ACC112 (cell line): ENCODE measurements around the gene KCNN3.

ENCODE experiments used
- H2AFZ ChIP-seq: fragments of 200-600 bp; sonication (generic); one replicate; pipeline ENCODE4 v1.6.0; 2017; ENCODE audit warnings: antibody characterized with exemption, low read length; ENCODE audit not compliant: unreplicated experiment
- H3K27ac ChIP-seq: fragments of 200-600 bp; sonication (generic); 2 replicates; pipeline ENCODE4 v1.5.1; 2014; ENCODE audit warnings: low read depth, mild to moderate bottlenecking, antibody characterized with exemption, low read length, moderate library complexity
- H3K27me3 ChIP-seq: fragments of 200-600 bp; sonication (generic); 2 replicates; pipeline ENCODE4 v1.6.1; 2014; ENCODE audit warnings: mild to moderate bottlenecking, antibody characterized with exemption, low read length, moderate library complexity, mixed read lengths; ENCODE audit not compliant: insufficient read depth
- H3K36me3 ChIP-seq: fragments of 200-600 bp; sonication (generic); 2 replicates; pipeline ENCODE4 v1.6.1; 2016; ENCODE audit warnings: mild to moderate bottlenecking, antibody characterized with exemption, low read length, moderate library complexity, mixed read lengths; ENCODE audit not compliant: insufficient read depth
- H3K4me1 ChIP-seq: fragments of 200-600 bp; sonication (generic); one replicate; pipeline ENCODE4 v1.6.1; 2016; ENCODE audit warnings: low read length, mixed read lengths; ENCODE audit not compliant: insufficient read depth, unreplicated experiment, control insufficient read depth
- H3K4me3 ChIP-seq: fragments of 200-600 bp; sonication (generic); 2 replicates; pipeline ENCODE4 v1.5.1; 2014; ENCODE audit warnings: mild to moderate bottlenecking, low read depth, low read length
- H3K79me2 ChIP-seq: fragments of 200-600 bp; sonication (generic); one replicate; pipeline ENCODE4 v1.6.0; 2016; ENCODE audit warnings: low read length; ENCODE audit not compliant: control insufficient read depth, unreplicated experiment, insufficient read depth

KCNN3 gene

DNA sequence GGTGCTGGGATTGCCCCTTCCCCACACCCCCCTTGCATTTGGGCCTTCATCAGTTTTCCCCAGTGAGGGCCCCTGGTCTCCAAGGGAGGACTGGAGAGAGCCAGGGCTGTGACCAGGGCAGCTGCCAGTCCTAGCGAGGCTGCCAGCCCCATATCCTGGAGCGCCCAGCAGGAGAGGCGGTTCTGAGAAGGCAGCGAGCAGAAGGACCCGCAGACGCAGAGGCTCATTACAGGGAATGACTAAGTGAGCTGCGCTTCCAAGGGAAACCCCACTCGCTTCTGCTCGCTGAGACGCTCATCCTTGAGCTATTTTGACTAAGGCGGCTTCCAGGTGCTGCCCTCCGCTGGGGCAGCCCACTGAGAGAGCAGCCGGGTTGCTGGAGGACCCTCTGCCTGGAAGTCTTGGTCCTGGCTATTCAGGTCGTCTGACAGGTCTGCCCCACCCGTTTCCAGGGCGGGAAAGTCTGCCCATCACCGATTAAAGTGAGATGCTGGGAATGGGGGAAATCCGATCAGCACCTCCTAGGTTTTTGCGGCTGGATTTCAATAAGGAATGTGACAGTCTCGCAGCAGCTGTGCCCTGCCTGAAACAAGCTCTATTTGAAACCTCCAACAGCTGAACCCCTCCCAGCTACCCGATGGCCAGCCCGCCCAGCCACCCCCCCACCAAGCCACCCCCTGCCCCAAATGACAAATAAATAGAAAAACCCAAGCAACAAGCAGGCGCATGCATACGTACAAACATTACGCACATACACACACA, 2.8 kb downstream of the KCNN3 start:
- Histone ChIP-seq H3K4me1 (peaks cover 25% of the 10 kb centered on the region), H3K79me2 (no peaks in the 10 kb centered on the region), H2AFZ (no peak overlapping the region), H3K4me3 (0 out of 2 replicates have a peak overlapping the region, but pooled peaks have one; percentile 9), H3K27me3 (peaks cover 19% of the 10 kb centered on the region), H3K36me3 (no peaks in the 10 kb centered on the region), H3K27ac (no peak overlapping the region)

DNA sequence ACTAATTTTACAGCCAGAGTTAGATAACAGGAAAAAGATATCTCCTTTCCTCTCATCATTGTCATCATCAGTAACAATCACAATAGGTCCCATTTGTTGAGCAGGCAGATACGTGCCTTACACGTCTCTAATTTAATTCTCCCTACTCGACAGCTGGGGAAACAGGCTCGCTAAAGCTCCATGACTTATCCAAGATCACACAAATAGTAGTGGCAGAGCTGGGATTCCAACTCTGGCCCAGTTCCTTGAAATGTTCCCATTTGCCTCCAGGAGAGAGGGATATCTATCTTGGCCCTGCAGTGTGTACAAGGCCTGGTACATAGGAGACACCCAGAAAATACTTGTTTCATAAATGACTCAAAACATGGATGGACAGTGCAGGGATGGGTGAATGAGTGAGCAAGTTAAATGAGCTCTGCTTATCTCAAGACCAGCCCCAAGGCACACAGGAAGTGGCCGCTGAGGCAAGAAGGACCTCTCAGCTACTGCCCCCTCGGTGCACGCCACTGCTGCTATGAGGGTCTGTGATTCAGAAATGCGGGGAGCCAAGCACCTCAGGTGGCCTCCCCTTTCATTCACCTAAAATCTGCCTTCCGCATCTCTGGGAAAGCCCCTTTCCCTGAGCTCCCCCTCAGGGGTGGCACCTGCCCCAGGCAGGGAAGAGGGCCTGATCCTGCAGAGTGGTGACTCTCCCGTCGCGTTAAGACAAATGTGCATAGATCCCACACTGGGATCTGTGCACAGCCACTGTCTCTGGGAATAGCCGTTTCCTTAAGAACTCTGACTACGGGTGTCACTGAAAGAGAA, 3.6 kb downstream of the KCNN3 start:
- no peak overlapping the region for H3K27ac ChIP-seq
- no peak overlapping the region for H2AFZ ChIP-seq
- no peak overlapping the region for H3K4me3 ChIP-seq
- H3K4me1 ChIP-seq, result peaks cover 28% of the 10 kb centered on the region
- no peaks in the 10 kb centered on the region for H3K36me3 ChIP-seq
- no peaks in the 10 kb centered on the region for H3K79me2 ChIP-seq
- peaks cover 22% of the 10 kb centered on the region for H3K27me3 ChIP-seq

DNA sequence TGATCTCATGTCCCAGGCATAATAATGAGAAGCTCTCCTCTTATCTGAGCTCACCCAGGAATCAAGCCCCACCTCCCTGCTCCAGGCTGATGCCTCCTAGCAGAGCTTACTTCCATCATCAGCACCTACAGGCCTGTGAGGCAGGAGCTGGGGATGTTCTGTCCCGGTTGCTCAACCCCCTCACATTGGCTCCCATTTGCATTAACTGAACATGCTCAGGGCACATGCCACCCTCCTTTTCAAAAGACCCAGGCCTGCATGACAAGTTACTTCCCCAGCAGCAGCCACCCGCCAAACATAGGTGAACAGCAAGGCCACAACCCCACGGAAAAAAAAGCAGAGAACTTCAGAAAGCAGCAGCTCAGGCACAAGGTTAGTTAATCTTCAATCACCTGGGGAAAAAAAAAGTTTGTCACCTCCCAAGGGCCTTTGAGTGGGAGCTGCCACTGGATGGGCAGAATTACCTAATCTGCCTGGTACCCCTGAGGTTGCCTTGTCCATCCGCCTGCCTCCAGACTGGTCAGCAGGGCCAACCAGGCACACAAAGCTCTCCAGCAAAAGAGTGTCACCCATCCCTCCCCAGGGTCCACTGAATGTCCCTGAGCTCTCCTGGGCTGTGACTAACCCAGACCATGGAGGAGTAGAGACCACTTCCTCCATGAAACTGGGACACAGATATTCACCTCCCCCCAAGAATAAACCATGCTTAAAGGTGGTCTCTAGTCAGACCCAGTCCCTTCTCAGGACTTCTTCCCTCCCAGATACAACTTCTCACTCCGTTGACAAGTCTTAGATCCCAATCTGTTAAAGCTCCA, 4.4 kb downstream of the KCNN3 start:
- H2AFZ ChIP-seq, result no peak overlapping the region
- H3K79me2 ChIP-seq, result no peaks in the 10 kb centered on the region
- no peak overlapping the region for H3K27ac ChIP-seq
- no peak overlapping the region for H3K4me3 ChIP-seq
- H3K27me3 ChIP-seq, result peaks cover 22% of the 10 kb centered on the region
- peaks cover 29% of the 10 kb centered on the region for H3K4me1 ChIP-seq
- no peaks in the 10 kb centered on the region for H3K36me3 ChIP-seq

DNA sequence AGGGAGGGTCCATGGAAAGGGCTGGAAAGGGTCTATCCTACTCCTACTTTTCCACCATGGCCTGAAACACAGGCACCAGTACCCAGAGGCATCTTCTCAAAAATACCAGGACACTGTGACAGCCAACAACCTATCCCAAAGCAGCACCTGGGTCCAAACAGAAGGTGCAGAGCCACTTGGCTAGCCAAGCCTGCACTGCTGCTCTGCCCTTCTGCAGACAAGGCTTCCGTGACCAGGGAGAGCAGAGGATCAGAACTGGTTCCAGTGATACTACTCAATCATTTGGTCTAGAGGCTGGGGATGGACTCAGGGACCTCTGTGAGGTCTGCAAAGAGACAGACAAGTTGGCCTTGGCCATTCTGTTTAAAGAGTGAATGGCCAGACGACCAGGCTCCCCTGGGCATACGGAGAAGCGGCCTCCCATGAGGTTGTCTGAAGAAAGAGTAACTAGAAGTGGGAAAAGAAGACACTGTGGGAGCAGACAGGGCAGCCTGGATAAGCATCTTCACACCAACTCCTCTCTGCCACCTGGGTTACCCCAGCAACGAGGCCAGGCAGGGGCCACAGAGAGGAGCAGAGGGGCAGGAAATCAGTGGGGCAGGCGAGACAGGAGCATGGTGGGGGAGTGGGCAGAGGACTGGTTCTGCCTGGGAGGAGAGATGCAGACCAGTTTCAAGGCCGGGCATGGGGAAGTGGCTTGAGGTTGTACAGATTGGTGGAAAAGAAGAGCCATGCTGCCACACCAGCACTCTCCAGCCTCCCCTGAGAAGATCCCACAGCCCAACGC, 5.7 kb downstream of the KCNN3 start:
- no peak overlapping the region for H2AFZ ChIP-seq
- H3K27ac ChIP-seq, result no peak overlapping the region
- peaks cover 19% of the 10 kb centered on the region for H3K4me1 ChIP-seq
- no peak overlapping the region for H3K4me3 ChIP-seq
- H3K79me2 ChIP-seq, result no peaks in the 10 kb centered on the region
- H3K27me3 ChIP-seq, result peaks cover 21% of the 10 kb centered on the region
- no peaks in the 10 kb centered on the region for H3K36me3 ChIP-seq

DNA sequence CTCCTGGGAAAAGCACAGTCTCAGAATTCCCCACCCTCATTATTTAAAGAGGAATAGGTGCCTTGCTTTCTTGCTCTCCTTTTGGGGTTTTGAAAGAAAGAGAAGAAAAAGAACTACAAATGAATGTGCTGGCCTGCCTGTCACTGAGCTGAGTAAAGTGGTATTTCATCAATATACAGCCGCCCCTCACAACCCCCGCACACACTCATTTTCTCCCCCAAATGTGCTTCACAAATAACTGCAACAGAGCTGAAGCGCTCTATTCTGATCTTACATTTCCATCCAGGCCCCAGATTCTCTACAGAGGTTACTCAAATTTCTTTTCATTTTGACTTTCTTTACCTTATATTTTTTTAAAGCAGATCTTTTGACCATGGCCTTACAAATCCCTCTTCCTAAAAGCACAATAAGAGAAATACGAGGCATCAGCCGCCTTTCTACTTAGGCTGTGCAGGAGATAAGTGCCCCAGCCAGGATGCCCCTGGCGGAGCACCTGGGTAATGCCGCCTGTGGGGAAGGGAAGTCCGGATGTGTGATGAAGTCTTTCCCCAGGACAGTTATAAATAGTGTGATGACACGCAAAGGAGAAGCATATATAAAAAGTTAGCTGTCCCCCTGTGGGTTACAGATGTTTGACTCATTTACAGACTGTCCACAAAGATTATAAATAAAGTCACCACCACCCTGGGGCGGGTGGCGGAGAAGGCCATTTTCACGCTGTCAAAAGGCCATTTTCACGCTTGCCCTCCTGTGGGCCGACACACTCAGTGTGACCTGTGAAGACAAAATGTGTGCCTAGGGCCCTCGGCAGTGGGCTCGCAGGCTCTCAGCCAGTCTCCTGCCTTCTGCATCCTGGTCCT, 6.5 kb downstream of the KCNN3 start:
- H2AFZ ChIP-seq, result no peak overlapping the region
- peaks cover 13% of the 10 kb centered on the region for H3K4me1 ChIP-seq
- no peak overlapping the region for H3K27ac ChIP-seq
- no peak overlapping the region for H3K4me3 ChIP-seq
- no peaks in the 10 kb centered on the region for H3K79me2 ChIP-seq
- H3K36me3 ChIP-seq, result no peaks in the 10 kb centered on the region
- peaks cover 14% of the 10 kb centered on the region for H3K27me3 ChIP-seq

DNA sequence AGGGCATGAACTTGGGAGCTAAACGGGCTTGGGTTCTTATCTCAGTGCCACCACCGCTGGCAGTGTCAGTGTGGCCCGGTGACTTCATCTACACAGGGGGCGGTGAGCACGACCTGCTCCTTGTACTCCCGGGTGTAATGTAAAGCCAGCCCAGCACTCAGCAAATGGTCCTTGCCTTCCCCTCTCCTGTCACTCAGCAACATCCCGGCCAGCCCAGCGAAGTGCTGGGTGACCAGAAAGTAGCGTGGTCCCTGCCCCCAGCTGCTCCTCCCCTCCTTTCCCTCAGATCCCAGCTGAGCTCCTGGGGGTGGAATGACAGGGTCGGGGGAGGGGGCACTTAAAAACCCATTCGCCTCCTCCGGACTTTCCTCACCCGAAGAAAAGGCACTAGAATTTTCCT, 7.2 kb downstream of the KCNN3 start:
- Histone ChIP-seq H3K79me2 (no peaks in the 10 kb centered on the region), H3K36me3 (no peaks in the 10 kb centered on the region), H3K4me3 (no peak overlapping the region), H3K4me1 (peaks cover 7% of the 10 kb centered on the region), H3K27ac (no peak overlapping the region), H3K27me3 (peaks cover 7% of the 10 kb centered on the region), H2AFZ (no peak overlapping the region)

DNA sequence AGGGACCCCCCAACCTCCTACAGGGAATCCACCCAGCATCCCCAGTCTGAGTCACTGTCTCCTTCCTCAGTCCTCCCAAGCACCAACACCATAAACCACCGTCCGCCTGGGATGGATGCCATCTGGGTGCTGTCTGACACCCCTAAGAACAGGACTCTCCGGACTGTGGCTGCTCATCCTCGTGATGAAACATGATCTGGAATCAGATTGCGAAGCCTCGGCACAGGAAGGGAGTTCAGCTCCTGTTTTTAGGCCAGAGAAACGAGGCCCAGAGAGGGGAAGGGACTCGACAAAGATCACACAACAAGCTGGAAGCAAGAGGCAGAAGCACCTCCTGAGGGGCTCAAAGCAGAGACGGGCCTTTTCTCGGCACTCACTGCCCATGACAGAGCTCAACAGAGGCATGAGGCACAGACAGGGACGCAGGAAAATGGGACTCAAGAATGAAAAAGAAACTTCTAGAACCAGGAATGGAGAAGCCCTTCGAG, 8.4 kb downstream of the KCNN3 start:
- no peak overlapping the region for H2AFZ ChIP-seq
- H3K4me1 ChIP-seq, result peaks cover 4% of the 10 kb centered on the region
- 0 out of 2 replicates have a peak, but pooled peaks cover 4% of the 10 kb centered on the region for H3K27me3 ChIP-seq
- H3K79me2 ChIP-seq, result no peaks in the 10 kb centered on the region
- H3K27ac ChIP-seq, result no peak overlapping the region
- H3K36me3 ChIP-seq, result no peaks in the 10 kb centered on the region
- H3K4me3 ChIP-seq, result no peak overlapping the region

DNA sequence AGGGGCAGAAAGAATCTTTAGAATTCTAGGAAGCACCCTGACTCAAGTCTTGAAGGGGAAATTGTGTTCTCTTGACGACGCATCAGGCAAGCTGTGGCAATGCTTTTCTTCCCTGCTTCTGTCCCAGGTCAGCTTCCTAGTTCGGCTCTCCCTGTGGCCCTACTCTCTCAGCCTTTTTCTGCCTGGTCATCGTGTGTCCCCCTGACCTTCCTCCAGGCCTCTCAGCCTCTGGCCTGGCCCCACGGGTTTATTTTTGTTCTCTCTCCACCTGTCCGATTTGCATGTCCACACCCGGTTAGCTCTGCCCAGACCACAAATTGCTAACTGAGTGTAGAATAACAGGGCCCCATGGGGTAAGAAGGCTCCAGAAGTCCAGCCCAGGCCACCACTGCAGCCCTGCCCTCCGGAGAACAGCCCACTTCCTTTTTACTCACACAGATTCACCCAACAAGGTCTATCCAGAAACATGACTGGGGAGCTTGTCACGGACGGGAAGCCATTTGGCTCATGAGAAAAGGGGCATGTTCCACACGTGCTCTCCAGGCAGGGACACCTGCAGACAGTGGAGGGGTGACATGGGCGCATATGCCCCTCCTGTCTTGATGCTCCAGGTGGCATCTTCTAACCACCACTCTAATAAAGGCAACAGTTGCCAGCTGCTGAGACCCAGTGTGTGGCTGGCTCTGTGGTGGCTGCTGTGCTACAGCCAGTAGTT, 9.8 kb downstream of the KCNN3 start:
- Histone ChIP-seq H3K27me3 (0 out of 2 replicates have a peak, but pooled peaks cover 4% of the 10 kb centered on the region), H3K27ac (no peak overlapping the region), H2AFZ (no peak overlapping the region), H3K4me3 (no peak overlapping the region), H3K4me1 (peaks cover 4% of the 10 kb centered on the region), H3K36me3 (no peaks in the 10 kb centered on the region), H3K79me2 (no peaks in the 10 kb centered on the region)

DNA sequence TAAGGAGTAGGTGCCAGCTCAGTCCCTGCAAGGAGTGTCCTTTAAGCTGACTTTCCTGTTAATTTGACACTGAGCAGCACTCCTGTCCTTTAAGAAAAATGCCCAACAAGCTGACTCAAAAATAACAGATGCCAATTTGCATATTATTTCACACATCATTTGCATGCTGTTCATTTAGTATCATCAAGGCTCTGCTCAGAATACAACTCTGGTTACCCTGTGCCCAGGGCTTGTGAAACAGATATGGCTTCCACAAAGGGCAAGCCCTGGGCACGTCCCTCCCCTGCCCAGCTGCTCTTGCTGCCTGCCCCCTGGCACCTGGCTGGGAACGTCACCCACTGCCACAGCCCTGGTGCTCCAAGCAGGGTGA, 10.3 kb downstream of the KCNN3 start:
- H3K4me1 ChIP-seq, result peaks cover 4% of the 10 kb centered on the region
- 0 out of 2 replicates have a peak, but pooled peaks cover 4% of the 10 kb centered on the region for H3K27me3 ChIP-seq

More for the DNA sequence above, 10.3 kb downstream of the KCNN3 start:
- Histone ChIP-seq H2AFZ (no peak overlapping the region), H3K36me3 (no peaks in the 10 kb centered on the region), H3K79me2 (no peaks in the 10 kb centered on the region), H3K27ac (no peak overlapping the region), H3K4me3 (no peak overlapping the region)
